HEK293 (cell line): ENCODE data around the gene ZKSCAN3.

Source experiments
- CTCF ChIA-PET: fragments of 350-600 bp; formaldehyde crosslinking; extraction: SDS; loops from one replicate; lab custom pipeline; 2021; ENCODE audit warnings: antibody characterized with exemption; lab: Yijun Ruan, JAX
- POLR2A ChIA-PET: fragments of 300-600 bp; formaldehyde crosslinking; extraction: SDS; loops from one replicate; lab custom pipeline; 2020; ENCODE audit warnings: antibody characterized with exemption, inconsistent platforms; lab: Yijun Ruan, JAX
- H3K27ac ChIP-seq: fragments of 200-500 bp; sonication (Bioruptor generic); 2 replicates; pipeline ENCODE4 v1.5.1; 2014; ENCODE audit warnings: low read depth, low read length, control low read depth, inconsistent platforms; ENCODE audit errors: extremely low read depth
- H3K36me3 ChIP-seq, 2 experiments: fragments of 200-500 bp in 1 of 2; sonication (Bioruptor generic) in 1 of 2; 1 replicate in 1 of 2; 2 replicates in 1 of 2; pipeline ENCODE4 v1.5.1; 2014 to 2017; ENCODE audit warnings: inconsistent platforms in 2 of 2, low read length in 2 of 2; ENCODE audit not compliant: control insufficient read depth in 2 of 2, insufficient read depth in 1 of 2
- H3K4me1 ChIP-seq: fragments of 200-500 bp; sonication (Bioruptor generic); 2 replicates; pipeline ENCODE4 v1.5.1; 2014; ENCODE audit warnings: mild to moderate bottlenecking, low read length, inconsistent platforms; ENCODE audit not compliant: control insufficient read depth, insufficient read depth
- H3K4me3 ChIP-seq: 2 replicates; pipeline ENCODE4 v1.5.1; 2011; ENCODE audit warnings: low read depth, mild to moderate bottlenecking, control low read depth, low read length, moderate library complexity
- H3K9me3 ChIP-seq: fragments of 200-500 bp; sonication (Bioruptor generic); 2 replicates; pipeline ENCODE4 v1.5.1; 2014; ENCODE audit warnings: low read depth, low read length, inconsistent platforms; ENCODE audit not compliant: control insufficient read depth, insufficient read depth
- KLF1 ChIP-seq: fragments of 450-650 bp; formaldehyde crosslinking; IDR thresholded peaks from 2 replicates; pipeline ENCODE4 v1.5.1; 2016; ENCODE audit warnings: missing biosample characterization, missing genetic modification characterization
- KLF10 ChIP-seq: fragments of 450-650 bp; IDR thresholded peaks from 2 replicates; pipeline ENCODE4 v1.5.1; 2018; ENCODE audit warnings: missing biosample characterization, mild to moderate bottlenecking, missing genetic modification characterization
- KLF17 ChIP-seq: fragments of 450-650 bp; formaldehyde crosslinking; IDR thresholded peaks from 2 replicates; pipeline ENCODE4 v1.5.1; 2016; ENCODE audit warnings: missing biosample characterization, missing genetic modification characterization
- KLF7 ChIP-seq: fragments of 450-650 bp; formaldehyde crosslinking; IDR thresholded peaks from 2 replicates; pipeline ENCODE4 v1.5.1; 2016; ENCODE audit warnings: missing biosample characterization, missing genetic modification characterization, borderline replicate concordance
- SP7 ChIP-seq: fragments of 450-650 bp; formaldehyde crosslinking; IDR thresholded peaks from 2 replicates; pipeline ENCODE4 v1.5.1; 2016; ENCODE audit warnings: missing biosample characterization, missing genetic modification characterization
- ZBTB17 ChIP-seq: fragments of 450-650 bp; formaldehyde crosslinking; IDR thresholded peaks from 2 replicates; pipeline ENCODE4 v1.5.1; 2016; ENCODE audit warnings: missing biosample characterization, missing genetic modification characterization
- ZBTB49 ChIP-seq: fragments of 450-650 bp; formaldehyde crosslinking; IDR thresholded peaks from 2 replicates; pipeline ENCODE4 v1.5.1; 2016; ENCODE audit warnings: missing biosample characterization, missing genetic modification characterization, low read depth
- ZBTB7A ChIP-seq: fragments of 450-650 bp; formaldehyde crosslinking; IDR thresholded peaks from 2 replicates; pipeline ENCODE4 v1.5.1; 2016; ENCODE audit warnings: low read depth, missing biosample characterization, missing genetic modification characterization
- ZNF16 ChIP-seq: fragments of 450-650 bp; formaldehyde crosslinking; IDR thresholded peaks from 2 replicates; pipeline ENCODE4 v1.5.1; 2016; ENCODE audit warnings: low read depth, missing biosample characterization, missing genetic modification characterization
- ZNF184 ChIP-seq: fragments of 450-650 bp; IDR thresholded peaks from 2 replicates; pipeline ENCODE4 v1.5.1; 2018; ENCODE audit warnings: missing biosample characterization, mild to moderate bottlenecking, missing genetic modification characterization
- ZNF2 ChIP-seq: fragments of 450-650 bp; formaldehyde crosslinking; IDR thresholded peaks from 2 replicates; pipeline ENCODE4 v1.5.1; 2016; ENCODE audit warnings: missing biosample characterization, missing genetic modification characterization
- ZNF239 ChIP-seq: fragments of 450-650 bp; formaldehyde crosslinking; IDR thresholded peaks from 2 replicates; pipeline ENCODE4 v1.5.1; 2016; ENCODE audit warnings: missing biosample characterization, missing genetic modification characterization
- ZNF280D ChIP-seq: fragments of 450-650 bp; formaldehyde crosslinking; IDR thresholded peaks from 2 replicates; pipeline ENCODE4 v1.5.1; 2016; ENCODE audit warnings: missing biosample characterization, missing genetic modification characterization
- ZNF510 ChIP-seq: fragments of 450-650 bp; formaldehyde crosslinking; IDR thresholded peaks from 2 replicates; pipeline ENCODE4 v1.5.1; 2018; ENCODE audit warnings: mild to moderate bottlenecking, missing genetic modification characterization, missing biosample characterization; ENCODE audit not compliant: insufficient replicate concordance
- ZNF518A ChIP-seq: fragments of 450-650 bp; formaldehyde crosslinking; conservative IDR thresholded peaks from 2 replicates; pipeline ENCODE4 v1.5.1; 2016; ENCODE audit warnings: low read depth, missing biosample characterization, missing genetic modification characterization
- ZNF530 ChIP-seq: fragments of 450-650 bp; formaldehyde crosslinking; IDR thresholded peaks from 2 replicates; pipeline ENCODE4 v1.5.1; 2016; ENCODE audit warnings: low read depth, missing biosample characterization, missing genetic modification characterization
- ZNF544 ChIP-seq: fragments of 450-650 bp; formaldehyde crosslinking; IDR thresholded peaks from 2 replicates; pipeline ENCODE4 v1.5.0; 2017; ENCODE audit warnings: missing biosample characterization, missing genetic modification characterization
- ZNF561 ChIP-seq: fragments of 450-650 bp; IDR thresholded peaks from 2 replicates; pipeline ENCODE4 v1.5.1; 2018; ENCODE audit warnings: missing biosample characterization, missing genetic modification characterization, borderline replicate concordance
- ZNF610 ChIP-seq: fragments of 450-650 bp; formaldehyde crosslinking; IDR thresholded peaks from 2 replicates; pipeline ENCODE4 v1.5.1; 2016; ENCODE audit warnings: missing biosample characterization, missing genetic modification characterization, borderline replicate concordance
- ZNF639 ChIP-seq: fragments of 450-650 bp; formaldehyde crosslinking; IDR thresholded peaks from 2 replicates; pipeline ENCODE4 v1.5.1; 2016; ENCODE audit warnings: missing biosample characterization, missing genetic modification characterization
- ZNF664 ChIP-seq: fragments of 450-650 bp; formaldehyde crosslinking; IDR thresholded peaks from 2 replicates; pipeline ENCODE4 v1.5.1; 2016; ENCODE audit warnings: missing biosample characterization, missing genetic modification characterization
- TF ChIP-seq, protein P1 (sequence below): fragments of 450-650 bp; formaldehyde crosslinking; IDR thresholded peaks from 2 replicates; pipeline ENCODE4 v1.5.1; 2016; ENCODE audit warnings: missing biosample characterization, missing genetic modification characterization

The ZKSCAN3 gene

DNA sequence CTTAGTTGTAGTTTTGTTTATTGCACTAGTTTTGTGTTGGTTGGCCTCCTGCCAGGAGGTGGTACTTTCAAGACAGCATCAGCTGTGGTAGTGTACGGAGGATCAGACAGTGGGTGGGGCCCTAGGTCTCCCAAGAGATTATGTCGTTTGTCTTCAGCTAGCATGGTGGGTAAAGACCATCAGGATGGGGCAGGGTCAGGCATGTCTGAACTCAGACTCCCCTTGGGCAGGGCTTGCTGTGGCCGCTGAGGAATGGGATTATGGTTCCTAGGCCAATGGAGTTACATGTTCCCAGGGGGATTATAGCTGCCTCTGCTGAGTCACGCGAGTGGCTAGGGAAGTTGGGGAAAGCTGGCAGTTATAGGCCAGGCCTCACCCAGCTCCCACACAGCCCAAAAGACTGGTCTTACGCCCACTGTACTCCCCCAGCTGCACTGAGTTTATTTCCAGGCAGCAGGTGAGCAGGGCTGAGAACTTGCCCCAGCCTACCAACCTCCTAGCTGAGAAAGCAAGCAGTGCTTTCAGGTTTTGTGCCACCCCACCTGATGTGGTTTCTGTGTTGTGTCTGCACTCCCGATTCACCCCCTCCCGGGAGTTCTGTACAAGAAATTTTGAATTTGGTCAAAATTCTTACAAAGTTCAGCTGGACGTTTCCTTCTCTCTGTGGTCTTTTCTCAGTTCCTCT lies 38.5 kb upstream of the ZKSCAN3 start:
- Histone ChIP-seq H3K27ac (peak overlapping the region; percentile 62), H3K4me1 (peaks cover 6% of the 10 kb centered on the region), H3K9me3 (no peaks in the 10 kb centered on the region), H3K36me3 (no peaks in the 10 kb centered on the region), H3K4me3 (no peak overlapping the region)
- CTCF ChIA-PET = interaction anchor here (0.5 to 1.1 kb wide), 2 partner anchors 27 to 352 kb away, joined by 3 to 5 read pairs; no protein-coding TSS in a partner anchor
- POLR2A ChIA-PET = interaction anchor here (3.5 kb wide), 1 partner anchor 25 kb away, joined by 17 read pairs; the partner anchor contains the start of gene ZSCAN31
- peak; percentile 16; the same call in 1 of the 2 replicates for TF ChIP-seq ZNF184 (tag by site-specific recombination)
- peak; percentile 60; the same call in 1 of the 2 replicates for TF ChIP-seq ZBTB17 (tag by site-specific recombination)
- TF ChIP-seq ZNF239 (tag by site-specific recombination) = no peak
- no peak for TF ChIP-seq ZNF530 (tag by site-specific recombination)
- TF ChIP-seq ZNF518A = no peak
- no peak for TF ChIP-seq ZNF639 (tag by site-specific recombination)
- no peak for TF ChIP-seq ZBTB49 (tag by site-specific recombination)
- TF ChIP-seq ZBTB7A (tag by site-specific recombination) = no peak
- no peak for TF ChIP-seq ZNF280D
- TF ChIP-seq ZNF16 (tag by site-specific recombination) = no peak
- no peak for TF ChIP-seq KLF17 (tag by site-specific recombination)
- TF ChIP-seq, protein P1, sequence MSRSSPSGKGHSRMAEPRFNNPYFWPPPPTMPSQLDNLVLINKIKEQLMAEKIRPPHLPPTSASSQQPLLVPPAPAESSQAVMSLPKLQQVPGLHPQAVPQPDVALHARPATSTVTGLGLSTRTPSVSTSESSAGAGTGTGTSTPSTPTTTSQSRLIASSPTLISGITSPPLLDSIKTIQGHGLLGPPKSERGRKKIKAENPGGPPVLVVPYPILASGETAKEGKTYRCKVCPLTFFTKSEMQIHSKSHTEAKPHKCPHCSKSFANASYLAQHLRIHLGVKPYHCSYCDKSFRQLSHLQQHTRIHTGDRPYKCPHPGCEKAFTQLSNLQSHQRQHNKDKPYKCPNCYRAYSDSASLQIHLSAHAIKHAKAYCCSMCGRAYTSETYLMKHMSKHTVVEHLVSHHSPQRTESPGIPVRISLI (tag by site-specific recombination) = no peak
- 0 out of 2 replicates have a peak, but pooled peaks have one; percentile 48 for TF ChIP-seq ZNF544
- 0 out of 2 replicates have a peak, but pooled peaks have one; percentile 25 for TF ChIP-seq KLF7 (tag by site-specific recombination)
- no peak for TF ChIP-seq KLF10 (tag by site-specific recombination)
- TF ChIP-seq ZNF610 (tag by site-specific recombination) = 0 out of 2 replicates have a peak, but pooled peaks have one; percentile 48
- 0 out of 2 replicates have a peak, but pooled peaks have one; percentile 21 for TF ChIP-seq ZNF561
- TF ChIP-seq ZNF664 (tag by site-specific recombination) = no peak
- peak; percentile 80 for TF ChIP-seq ZNF2 (tag by site-specific recombination)
- peak; percentile 64; the same call in 1 of the 2 replicates for TF ChIP-seq KLF1 (tag by site-specific recombination)
- no peak for TF ChIP-seq ZNF510 (tag by site-specific recombination)
- 0 out of 2 replicates have a peak, but pooled peaks have one; percentile 20 for TF ChIP-seq SP7 (tag by site-specific recombination)
